GM21786 (cell line): ENCODE data around the gene FAM13A.
A peak's percentile ranks its signal among the peaks of the same experiment; 100 is the strongest.
"Not testable (repeated sequence)": the region's sequence is repeated elsewhere in the genome, so short reads cannot be mapped to it uniquely, and the experiment has no call there.

ENCODE experiments used
- ATAC-seq: cut with Tn5 transposase; IDR thresholded peaks from one replicate; pipeline ENCODE4 v1.9.1; 2021; ENCODE audit not compliant: unreplicated experiment

The FAM13A gene

GRCh38 chr4:88908521-88908920, 148.5 kb downstream of the FAM13A start:
- ATAC-seq: no peak

- no peak for ATAC-seq
Measured at GRCh38 chr4:88908003-88908402, 149.0 kb downstream of the FAM13A start.

- no peak for ATAC-seq
Measured at GRCh38 chr4:88907478-88907877, 149.5 kb downstream of the FAM13A start.

GRCh38 chr4:88904240-88904639, 152.7 kb downstream of the FAM13A start:
- ATAC-seq: not testable (repeated sequence)

- no peak for ATAC-seq
Measured at GRCh38 chr4:88900432-88900831, 156.6 kb downstream of the FAM13A start.

- ATAC-seq: no peak
Measured at GRCh38 chr4:88897752-88898151, 159.2 kb downstream of the FAM13A start.

- ATAC-seq: no peak
Measured at GRCh38 chr4:88897180-88897579, 159.8 kb downstream of the FAM13A start.

- no peak for ATAC-seq
Measured at GRCh38 chr4:88893961-88894360, 163.0 kb downstream of the FAM13A start.

GRCh38 chr4:88892646-88893045, 164.3 kb downstream of the FAM13A start:
- no peak for ATAC-seq

GRCh38 chr4:88891636-88892035, 165.3 kb downstream of the FAM13A start:
- ATAC-seq: no peak

GRCh38 chr4:88887409-88887808, 169.6 kb downstream of the FAM13A start:
- not testable (repeated sequence) for ATAC-seq

- no peak for ATAC-seq
Measured at GRCh38 chr4:88881227-88881569, 175.8 kb downstream of the FAM13A start.

GRCh38 chr4:88880501-88881226, 176.3 kb downstream of the FAM13A start:
- ATAC-seq: no peak

GRCh38 chr4:88879991-88880390, 177.0 kb downstream of the FAM13A start:
- ATAC-seq: no peak

- ATAC-seq: no peak
Measured at GRCh38 chr4:88878642-88879041, 178.3 kb downstream of the FAM13A start.

GRCh38 chr4:88870428-88870827, 186.6 kb downstream of the FAM13A start:
- no peak for ATAC-seq

GRCh38 chr4:88868510-88868909, 188.5 kb downstream of the FAM13A start:
- no peak for ATAC-seq

- ATAC-seq: no peak
Measured at GRCh38 chr4:88866862-88867550, 190.0 kb downstream of the FAM13A start.

- ATAC-seq: no peak
Measured at GRCh38 chr4:88865466-88865865, 191.5 kb downstream of the FAM13A start.

GRCh38 chr4:88865046-88865445, 191.9 kb downstream of the FAM13A start:
- no peak for ATAC-seq

GRCh38 chr4:88860586-88860985, 196.4 kb downstream of the FAM13A start:
- no peak for ATAC-seq

GRCh38 chr4:88859191-88859812, 197.7 kb downstream of the FAM13A start:
- peak; percentile 25 for ATAC-seq
